HepG2 (cell line): ENCODE results near the gene OR1M1. TPM values are rescaled to one million over a fixed set of nuclear protein-coding genes. Genes with fewer than 3 reads are reported as not detected.

Experiments used
- DR1 ChIP-seq: sonication (generic); formaldehyde crosslinking; IDR thresholded peaks from 2 replicates; pipeline ENCODE4 v1.8.0; 2021; ENCODE audit warnings: mild to moderate bottlenecking, missing genetic modification reagents, inconsistent platforms
- HNRNPK ChIP-seq: fragments of 200-400 bp; formaldehyde crosslinking; IDR thresholded peaks from 2 replicates; pipeline ENCODE4 v1.6.1; 2018; ENCODE audit warnings: low read length, low read depth, moderate library complexity, mild to moderate bottlenecking; ENCODE audit not compliant: poor library complexity, severe bottlenecking
- REPIN1 ChIP-seq: sonication (generic); formaldehyde crosslinking; IDR thresholded peaks from 2 replicates; pipeline ENCODE4 v1.8.0; 2022; ENCODE audit warnings: missing genetic modification reagents, low read depth, mild to moderate bottlenecking, borderline replicate concordance
- THYN1 ChIP-seq: sonication (generic); formaldehyde crosslinking; IDR thresholded peaks from 2 replicates; pipeline ENCODE4 v1.8.1; 2023; ENCODE audit warnings: low read depth, mild to moderate bottlenecking, moderate library complexity, missing genetic modification reagents, borderline replicate concordance
- ZHX2 ChIP-seq, 2 experiments: sonication (generic) in 1 of 2; formaldehyde crosslinking in 1 of 2; IDR thresholded peaks; 2 replicates each; pipeline versions ENCODE4 v1.6.1 to v1.9.0; 2014 to 2022; ENCODE audit warnings: antibody characterized with exemption in 1 of 2, borderline replicate concordance in 1 of 2, inconsistent platforms in 1 of 2, low read depth in 1 of 2, missing genetic modification reagents in 1 of 2
- polyA plus RNA-seq, 8 experiments: library from polyadenylated mRNA; depleted of rRNA in 3 of 8; stranded (reverse) in 7 of 8; unstranded in 1 of 8; fragments of >200 nt; fragmentation: Illumina TruSeq in 4 of 8; extraction: Trizol in 4 of 8; gene quantifications; 2 replicates each; pipeline versions ENCODE4 v1.2.1 to v1.2.3, GENCODE V29; 2011 to 2016; ENCODE audit warnings: low read depth in 4 of 8, missing spikeins in 1 of 8, mixed read lengths in 1 of 8; ENCODE audit not compliant: insufficient read depth in 1 of 8
- total RNA-seq, 5 experiments: library from RNA; depleted of rRNA; stranded (reverse); fragments of >200 nt; fragmentation: Illumina TruSeq; extraction: Trizol; gene quantifications; 2 replicates each; pipeline ENCODE4 v1.2.3, GENCODE V29; 2016; ENCODE audit warnings: low read depth in 1 of 5
- TF ChIP-seq, protein P1 (sequence below): sonication (generic); formaldehyde crosslinking; IDR thresholded peaks from 2 replicates; pipeline ENCODE4 v1.8.0; 2022; ENCODE audit warnings: missing genetic modification reagents, mild to moderate bottlenecking, moderate library complexity, borderline replicate concordance
- TF ChIP-seq, protein P2 (sequence below): sonication (generic); formaldehyde crosslinking; IDR thresholded peaks from 2 replicates; pipeline ENCODE4 v1.5.1; 2020; ENCODE audit warnings: mild to moderate bottlenecking, missing genetic modification reagents, moderate library complexity
- TF ChIP-seq, protein P3 (sequence below): sonication (generic); formaldehyde crosslinking; IDR thresholded peaks from 2 replicates; pipeline ENCODE4 v1.4.0; 2020; ENCODE audit warnings: mild to moderate bottlenecking, missing genetic modification reagents

The OR1M1 gene
- total and polyA plus RNA-seq, 2 of the 13 experiments (the other 11 are each of a cell fraction or from before 2014, with no cell fraction given), result not detected

GRCh38 chr19:9140159-9140874 is 53.5 kb downstream of the OR1M1 start, which contains the start of gene ZNF317 (continued):
- TF ChIP-seq, protein P1, sequence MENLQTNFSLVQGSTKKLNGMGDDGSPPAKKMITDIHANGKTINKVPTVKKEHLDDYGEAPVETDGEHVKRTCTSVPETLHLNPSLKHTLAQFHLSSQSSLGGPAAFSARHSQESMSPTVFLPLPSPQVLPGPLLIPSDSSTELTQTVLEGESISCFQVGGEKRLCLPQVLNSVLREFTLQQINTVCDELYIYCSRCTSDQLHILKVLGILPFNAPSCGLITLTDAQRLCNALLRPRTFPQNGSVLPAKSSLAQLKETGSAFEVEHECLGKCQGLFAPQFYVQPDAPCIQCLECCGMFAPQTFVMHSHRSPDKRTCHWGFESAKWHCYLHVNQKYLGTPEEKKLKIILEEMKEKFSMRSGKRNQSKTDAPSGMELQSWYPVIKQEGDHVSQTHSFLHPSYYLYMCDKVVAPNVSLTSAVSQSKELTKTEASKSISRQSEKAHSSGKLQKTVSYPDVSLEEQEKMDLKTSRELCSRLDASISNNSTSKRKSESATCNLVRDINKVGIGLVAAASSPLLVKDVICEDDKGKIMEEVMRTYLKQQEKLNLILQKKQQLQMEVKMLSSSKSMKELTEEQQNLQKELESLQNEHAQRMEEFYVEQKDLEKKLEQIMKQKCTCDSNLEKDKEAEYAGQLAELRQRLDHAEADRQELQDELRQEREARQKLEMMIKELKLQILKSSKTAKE (CRISPR knock-in tag), result no peak
- TF ChIP-seq, protein P2, sequence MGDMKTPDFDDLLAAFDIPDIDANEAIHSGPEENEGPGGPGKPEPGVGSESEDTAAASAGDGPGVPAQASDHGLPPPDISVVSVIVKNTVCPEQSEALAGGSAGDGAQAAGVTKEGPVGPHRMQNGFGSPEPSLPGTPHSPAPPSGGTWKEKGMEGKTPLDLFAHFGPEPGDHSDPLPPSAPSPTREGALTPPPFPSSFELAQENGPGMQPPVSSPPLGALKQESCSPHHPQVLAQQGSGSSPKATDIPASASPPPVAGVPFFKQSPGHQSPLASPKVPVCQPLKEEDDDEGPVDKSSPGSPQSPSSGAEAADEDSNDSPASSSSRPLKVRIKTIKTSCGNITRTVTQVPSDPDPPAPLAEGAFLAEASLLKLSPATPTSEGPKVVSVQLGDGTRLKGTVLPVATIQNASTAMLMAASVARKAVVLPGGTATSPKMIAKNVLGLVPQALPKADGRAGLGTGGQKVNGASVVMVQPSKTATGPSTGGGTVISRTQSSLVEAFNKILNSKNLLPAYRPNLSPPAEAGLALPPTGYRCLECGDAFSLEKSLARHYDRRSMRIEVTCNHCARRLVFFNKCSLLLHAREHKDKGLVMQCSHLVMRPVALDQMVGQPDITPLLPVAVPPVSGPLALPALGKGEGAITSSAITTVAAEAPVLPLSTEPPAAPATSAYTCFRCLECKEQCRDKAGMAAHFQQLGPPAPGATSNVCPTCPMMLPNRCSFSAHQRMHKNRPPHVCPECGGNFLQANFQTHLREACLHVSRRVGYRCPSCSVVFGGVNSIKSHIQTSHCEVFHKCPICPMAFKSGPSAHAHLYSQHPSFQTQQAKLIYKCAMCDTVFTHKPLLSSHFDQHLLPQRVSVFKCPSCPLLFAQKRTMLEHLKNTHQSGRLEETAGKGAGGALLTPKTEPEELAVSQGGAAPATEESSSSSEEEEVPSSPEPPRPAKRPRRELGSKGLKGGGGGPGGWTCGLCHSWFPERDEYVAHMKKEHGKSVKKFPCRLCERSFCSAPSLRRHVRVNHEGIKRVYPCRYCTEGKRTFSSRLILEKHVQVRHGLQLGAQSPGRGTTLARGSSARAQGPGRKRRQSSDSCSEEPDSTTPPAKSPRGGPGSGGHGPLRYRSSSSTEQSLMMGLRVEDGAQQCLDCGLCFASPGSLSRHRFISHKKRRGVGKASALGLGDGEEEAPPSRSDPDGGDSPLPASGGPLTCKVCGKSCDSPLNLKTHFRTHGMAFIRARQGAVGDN, result peak; percentile 85
- TF ChIP-seq ZHX2 (IDR thresholded peaks at IDR 0.05; ENCODE audit: low read depth) (peak; percentile 62; the same call in 1 of the 2 replicates), ZHX2 (CRISPR knock-in tag; IDR thresholded peaks at IDR 0.05; ENCODE audit: borderline replicate concordance) (no peak), DR1 (CRISPR knock-in tag) (peak; percentile 88), THYN1 (no peak), HNRNPK (no peak), REPIN1 (CRISPR knock-in tag) (peak; percentile 75)
- TF ChIP-seq, protein P3, sequence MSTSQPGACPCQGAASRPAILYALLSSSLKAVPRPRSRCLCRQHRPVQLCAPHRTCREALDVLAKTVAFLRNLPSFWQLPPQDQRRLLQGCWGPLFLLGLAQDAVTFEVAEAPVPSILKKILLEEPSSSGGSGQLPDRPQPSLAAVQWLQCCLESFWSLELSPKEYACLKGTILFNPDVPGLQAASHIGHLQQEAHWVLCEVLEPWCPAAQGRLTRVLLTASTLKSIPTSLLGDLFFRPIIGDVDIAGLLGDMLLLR (CRISPR knock-in tag), result peak; percentile 36; the same call in 1 of the 2 replicates
